HG03064 (cell line): Measurements from ENCODE around the gene FBXL4.

Source experiments
- ATAC-seq: cut with Tn5 transposase; IDR thresholded peaks from one replicate; pipeline ENCODE4 v1.9.1; 2021; ENCODE audit warnings: low read depth; ENCODE audit not compliant: unreplicated experiment

Gene FBXL4

GRCh38 chr6:98894810-98895209 lies 52.9 kb downstream of the FBXL4 start:
- ATAC-seq, result no peak

GRCh38 chr6:98887650-98888049 lies 60.1 kb downstream of the FBXL4 start:
- no peak for ATAC-seq

GRCh38 chr6:98885330-98885729 lies 62.4 kb downstream of the FBXL4 start:
- no peak for ATAC-seq

GRCh38 chr6:98880486-98880885 lies 67.3 kb downstream of the FBXL4 start:
- peak; percentile 78 for ATAC-seq

GRCh38 chr6:98877250-98877649 lies 70.5 kb downstream of the FBXL4 start:
- ATAC-seq, result no peak

GRCh38 chr6:98875375-98875774 lies 72.4 kb downstream of the FBXL4 start:
- ATAC-seq, result no peak

GRCh38 chr6:98871821-98872220 lies 75.9 kb downstream of the FBXL4 start:
- ATAC-seq, result no peak

GRCh38 chr6:98871057-98871456 lies 76.7 kb downstream of the FBXL4 start:
- no peak for ATAC-seq

GRCh38 chr6:98864497-98864896 lies 83.2 kb downstream of the FBXL4 start:
- no peak for ATAC-seq

GRCh38 chr6:98848539-98849242 lies 99.1 kb downstream of the FBXL4 start:
- ATAC-seq, result no peak

- peak; percentile 51 for ATAC-seq
Measured at GRCh38 chr6:98847779-98848538, 99.8 kb downstream of the FBXL4 start.

- no peak for ATAC-seq
Measured at GRCh38 chr6:98847416-98847778, 100.3 kb downstream of the FBXL4 start.

- no peak for ATAC-seq
Measured at GRCh38 chr6:98846021-98846380, 101.7 kb downstream of the FBXL4 start.

- peak; percentile 56 for ATAC-seq
Measured at GRCh38 chr6:98845211-98846020, 102.3 kb downstream of the FBXL4 start.

GRCh38 chr6:98844244-98845210 lies 103.2 kb downstream of the FBXL4 start:
- no peak for ATAC-seq

GRCh38 chr6:98843271-98844243 lies 104.2 kb downstream of the FBXL4 start:
- ATAC-seq, result no peak

- no peak for ATAC-seq
Measured at GRCh38 chr6:98842342-98843180, 105.2 kb downstream of the FBXL4 start.

GRCh38 chr6:98841621-98842341 lies 106.0 kb downstream of the FBXL4 start:
- no peak for ATAC-seq
